ENCODE data around the gene SAMD5. TPM values are rescaled to one million over a fixed set of nuclear protein-coding genes. Genes with fewer than 3 reads are reported as not detected.
A peak's percentile ranks its signal among the peaks of the same experiment; 100 is the strongest.

Gene SAMD5
- total and polyA plus RNA-seq, 9 of the 15 experiments (the other 6 are each of a cell fraction or from before 2014, with no cell fraction given), result 0.15 to 0.91 (median 0.55) TPM

GRCh38 chr6:147618457-147618856 is 110.0 kb downstream of the SAMD5 start:
- Histone ChIP-seq H3K9me3 (replicated peaks; ENCODE audit: control insufficient read depth, insufficient read depth, low read depth, low read length) (no peaks in the 10 kb centered on the region), H3K9me1 (ENCODE audit: control insufficient read depth, insufficient read depth, low read length) (no peaks in the 10 kb centered on the region), H3K9ac (ENCODE audit: insufficient read depth in 1 of 2, low read depth in 2 of 2, low read length in 2 of 2) (no peak overlapping the region), H3K27ac (ENCODE audit: extremely low read depth, low read depth, low read length) (no peak overlapping the region), H3K27me3 (ENCODE audit: control insufficient read depth in 2 of 2, insufficient read depth in 2 of 2, low read length in 2 of 2) (peaks cover 13 to 24% of the 10 kb centered on the region in 2 experiments), H3K4me3 (no peak overlapping the region), H3K36me3 (ENCODE audit: control insufficient read depth, insufficient read depth, low read length) (no peaks in the 10 kb centered on the region), H2AFZ (ENCODE audit: low read depth, low read length) (no peak overlapping the region), H4K20me1 (replicated peaks; ENCODE audit: control insufficient read depth, insufficient read depth, low read length) (no peaks in the 10 kb centered on the region), H3K4me2 (ENCODE audit: insufficient read depth, low read length) (no peak overlapping the region), H3K4me1 (replicated peaks in 1 of 2; ENCODE audit: control insufficient read depth in 2 of 2, insufficient read depth in 2 of 2, low read length in 2 of 2) (no peaks in the 10 kb centered on the region), H3K79me2 (ENCODE audit: control insufficient read depth, insufficient read depth, low read length) (no peaks in the 10 kb centered on the region)
- TF ChIP-seq SMC3 (conservative IDR thresholded peaks at IDR 0.05; ENCODE audit: insufficient read depth, low read depth, low read length), result no peak
- TF ChIP-seq, protein P1, sequence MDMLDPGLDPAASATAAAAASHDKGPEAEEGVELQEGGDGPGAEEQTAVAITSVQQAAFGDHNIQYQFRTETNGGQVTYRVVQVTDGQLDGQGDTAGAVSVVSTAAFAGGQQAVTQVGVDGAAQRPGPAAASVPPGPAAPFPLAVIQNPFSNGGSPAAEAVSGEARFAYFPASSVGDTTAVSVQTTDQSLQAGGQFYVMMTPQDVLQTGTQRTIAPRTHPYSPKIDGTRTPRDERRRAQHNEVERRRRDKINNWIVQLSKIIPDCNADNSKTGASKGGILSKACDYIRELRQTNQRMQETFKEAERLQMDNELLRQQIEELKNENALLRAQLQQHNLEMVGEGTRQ (CRISPR knock-in tag; IDR thresholded peaks at IDR 0.05), result no peak
- TF ChIP-seq ZNF165 (CRISPR knock-in tag; IDR thresholded peaks at IDR 0.05; ENCODE audit: borderline replicate concordance), result no peak
- POLR2A ChIA-PET, result interaction anchor here (0.7 to 1.2 kb wide), 2 partner anchors 11 to 12 kb away, joined by 3 read pairs; no protein-coding TSS in a partner anchor
- in situ Hi-C loops (cut with MboI) (no loop called here), intact Hi-C loops (cut with micrococcal nuclease) (no loop called here)
- BruUV-seq (replicated peaks), result no TSS peak
- ATAC-seq (0 out of 3 replicates have a peak, but pooled peaks have one; percentile 29), DNase-seq (ENCODE audit: extremely low read depth in 1 of 4, low spot score in 3 of 4) (no peak), FAIRE-seq (no peak)
- CTCF ChIA-PET (ENCODE audit: low intra/inter-chr PET ratio), result no interaction called here
- under 1% methylated on average over 6 of the region's 6 CpGs for WGBS (ENCODE audit: insufficient coverage, low coverage, missing lambda C conversion rate)

DNA sequence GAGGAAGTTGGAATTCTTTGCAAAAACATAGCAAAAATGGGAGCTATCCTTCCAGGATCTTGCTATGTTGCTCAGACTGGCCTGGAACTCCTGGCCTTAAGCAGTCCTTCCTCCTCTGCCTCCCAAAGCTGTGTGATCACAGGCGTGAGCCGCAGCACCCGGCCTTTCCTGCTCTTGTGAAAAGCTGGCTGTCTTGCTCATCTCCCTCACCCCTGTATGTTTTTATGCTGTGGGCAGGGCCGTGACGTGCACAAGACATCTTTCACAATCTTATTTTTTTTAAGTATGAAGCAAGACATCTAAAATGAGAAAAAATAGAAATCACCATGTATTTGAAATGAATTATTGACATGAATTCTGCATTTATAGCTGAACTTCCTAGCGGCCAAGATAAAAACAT is 110.4 kb downstream of the SAMD5 start:
- Histone ChIP-seq H3K9me1 (ENCODE audit: control insufficient read depth, insufficient read depth, low read length) (no peaks in the 10 kb centered on the region), H3K4me1 (replicated peaks in 1 of 2; ENCODE audit: control insufficient read depth in 2 of 2, insufficient read depth in 2 of 2, low read length in 2 of 2) (no peaks in the 10 kb centered on the region), H3K4me3 (no peak overlapping the region), H3K27me3 (ENCODE audit: control insufficient read depth in 2 of 2, insufficient read depth in 2 of 2, low read length in 2 of 2) (peaks cover 13 to 21% of the 10 kb centered on the region in 2 experiments), H3K4me2 (ENCODE audit: insufficient read depth, low read length) (no peak overlapping the region), H3K36me3 (ENCODE audit: control insufficient read depth, insufficient read depth, low read length) (no peaks in the 10 kb centered on the region), H4K20me1 (replicated peaks; ENCODE audit: control insufficient read depth, insufficient read depth, low read length) (no peaks in the 10 kb centered on the region), H3K27ac (ENCODE audit: extremely low read depth, low read depth, low read length) (no peak overlapping the region), H3K9ac (ENCODE audit: insufficient read depth in 1 of 2, low read depth in 2 of 2, low read length in 2 of 2) (no peak overlapping the region), H2AFZ (ENCODE audit: low read depth, low read length) (no peak overlapping the region), H3K79me2 (ENCODE audit: control insufficient read depth, insufficient read depth, low read length) (no peaks in the 10 kb centered on the region), H3K9me3 (replicated peaks; ENCODE audit: control insufficient read depth, insufficient read depth, low read depth, low read length) (no peaks in the 10 kb centered on the region)
- ChIA-PET POLR2A (interaction anchor here (0.7 to 1.2 kb wide), 2 partner anchors 11 to 13 kb away, joined by 3 read pairs; no protein-coding TSS in a partner anchor), CTCF (ENCODE audit: low intra/inter-chr PET ratio) (no interaction called here)
- ATAC-seq (no peak), DNase-seq (ENCODE audit: extremely low read depth in 1 of 4, low spot score in 3 of 4) (no peak), FAIRE-seq (no peak)
- in situ Hi-C loops (cut with MboI) (no loop called here), intact Hi-C loops (cut with micrococcal nuclease) (no loop called here)
- TF ChIP-seq BCOR (IDR thresholded peaks at IDR 0.05) (no peak), CEBPB (tag; IDR thresholded peaks at IDR 0.05) (peak; percentile 18; the same call in 1 of the 2 replicates), MAZ (CRISPR knock-in tag; conservative IDR thresholded peaks at IDR 0.05 in 1 of 2, IDR thresholded peaks at IDR 0.05 in 1 of 2) (no peak)
- TF ChIP-seq, protein P2, sequence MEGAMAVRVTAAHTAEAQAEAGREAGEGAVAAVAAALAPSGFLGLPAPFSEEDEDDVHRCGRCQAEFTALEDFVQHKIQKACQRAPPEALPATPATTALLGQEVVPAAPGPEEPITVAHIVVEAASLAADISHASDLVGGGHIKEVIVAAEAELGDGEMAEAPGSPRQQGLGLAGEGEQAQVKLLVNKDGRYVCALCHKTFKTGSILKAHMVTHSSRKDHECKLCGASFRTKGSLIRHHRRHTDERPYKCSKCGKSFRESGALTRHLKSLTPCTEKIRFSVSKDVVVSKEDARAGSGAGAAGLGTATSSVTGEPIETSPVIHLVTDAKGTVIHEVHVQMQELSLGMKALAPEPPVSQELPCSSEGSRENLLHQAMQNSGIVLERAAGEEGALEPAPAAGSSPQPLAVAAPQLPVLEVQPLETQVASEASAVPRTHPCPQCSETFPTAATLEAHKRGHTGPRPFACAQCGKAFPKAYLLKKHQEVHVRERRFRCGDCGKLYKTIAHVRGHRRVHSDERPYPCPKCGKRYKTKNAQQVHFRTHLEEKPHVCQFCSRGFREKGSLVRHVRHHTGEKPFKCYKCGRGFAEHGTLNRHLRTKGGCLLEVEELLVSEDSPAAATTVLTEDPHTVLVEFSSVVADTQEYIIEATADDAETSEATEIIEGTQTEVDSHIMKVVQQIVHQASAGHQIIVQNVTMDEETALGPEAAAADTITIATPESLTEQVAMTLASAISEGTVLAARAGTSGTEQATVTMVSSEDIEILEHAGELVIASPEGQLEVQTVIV (CRISPR knock-in tag; IDR thresholded peaks at IDR 0.05; ENCODE audit: borderline replicate concordance), result no peak
- TF ChIP-seq, protein P3, sequence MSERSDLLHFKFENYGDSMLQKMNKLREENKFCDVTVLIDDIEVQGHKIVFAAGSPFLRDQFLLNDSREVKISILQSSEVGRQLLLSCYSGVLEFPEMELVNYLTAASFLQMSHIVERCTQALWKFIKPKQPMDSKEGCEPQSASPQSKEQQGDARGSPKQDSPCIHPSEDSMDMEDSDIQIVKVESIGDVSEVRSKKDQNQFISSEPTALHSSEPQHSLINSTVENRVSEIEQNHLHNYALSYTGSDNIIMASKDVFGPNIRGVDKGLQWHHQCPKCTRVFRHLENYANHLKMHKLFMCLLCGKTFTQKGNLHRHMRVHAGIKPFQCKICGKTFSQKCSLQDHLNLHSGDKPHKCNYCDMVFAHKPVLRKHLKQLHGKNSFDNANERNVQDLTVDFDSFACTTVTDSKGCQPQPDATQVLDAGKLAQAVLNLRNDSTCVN (CRISPR knock-in tag; IDR thresholded peaks at IDR 0.05), result no peak
- 2% methylated on average over 6 of the region's 6 CpGs for WGBS (ENCODE audit: insufficient coverage, low coverage, missing lambda C conversion rate)
- BruUV-seq (replicated peaks), result no TSS peak

All from K562 (cell line).